ENCODE measurements around the gene HECTD4.
"Not testable (repeated sequence)": the region's sequence is repeated elsewhere in the genome, so short reads cannot be mapped to it uniquely, and the experiment has no call there.

GRCh38 chr12:112415457-112415856, 33.2 kb upstream of the HECTD4 start:
- not testable (repeated sequence) for TF ChIP-seq CTCF (IDR thresholded peaks at IDR 0.05); EZH2 (IDR thresholded peaks at IDR 0.05; ENCODE audit: borderline replicate concordance, insufficient read depth, low read depth, low read length, poor library complexity, severe bottlenecking)

Data from B cell (primary cell).